H7 (cell line): ENCODE data around the gene TNFRSF4. TPM values are rescaled to one million over a fixed set of nuclear protein-coding genes. Genes with fewer than 3 reads are reported as not detected.

Experiments used
- DNase-seq: peaks from one replicate; pipeline ENCODE4 v3.0.0; 2012
- H3K27me3 ChIP-seq: 2 replicates; pipeline ENCODE4 v1.6.0; 2011; ENCODE audit warnings: mild to moderate bottlenecking, low read length; ENCODE audit not compliant: control insufficient read depth, insufficient read depth
- H3K36me3 ChIP-seq: replicated peaks from 2 replicates; pipeline ENCODE4 v1.5.1; 2011; ENCODE audit warnings: low read length; ENCODE audit not compliant: control insufficient read depth, insufficient read depth
- H3K4me3 ChIP-seq: 2 replicates; pipeline ENCODE4 v1.5.1; 2011; ENCODE audit warnings: low read depth, mild to moderate bottlenecking, control low read depth, low read length, moderate library complexity; ENCODE audit not compliant: insufficient read depth
- total RNA-seq: library from RNA; depleted of rRNA; stranded (reverse); fragments of >200 nt; shearing (Covaris generic); gene quantifications from 2 replicates; pipeline ENCODE4 v1.2.3, GENCODE V29; 2014

The TNFRSF4 gene
- total RNA-seq, 1 experiment from 2014 or later, result 0.07 TPM

DNA sequence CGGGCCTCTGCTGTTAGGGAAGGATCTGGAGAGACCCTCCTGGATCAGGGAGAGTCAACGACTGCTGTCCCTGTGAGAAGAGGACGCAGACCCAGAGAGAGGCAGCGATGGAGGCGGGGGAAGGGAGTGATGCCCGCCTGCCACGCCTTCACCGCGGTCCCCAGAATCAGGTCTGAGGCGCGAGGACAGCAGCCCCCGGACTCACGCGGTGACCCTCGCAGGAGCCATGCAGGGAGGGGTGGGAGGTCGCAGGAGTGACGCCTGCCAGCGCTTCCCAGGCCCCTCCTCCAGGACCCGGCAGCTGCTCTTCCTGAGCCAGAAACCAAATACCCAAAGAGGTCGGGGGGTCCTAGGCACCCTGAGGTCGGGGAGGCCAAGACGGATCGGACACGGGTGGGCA, 6.2 kb upstream of the TNFRSF4 start:
- H3K27me3 ChIP-seq, result no peaks in the 10 kb centered on the region
- H3K36me3 ChIP-seq, result peaks cover 9% of the 10 kb centered on the region
- no peak overlapping the region for H3K4me3 ChIP-seq
- DNase-seq, result no peak

DNA sequence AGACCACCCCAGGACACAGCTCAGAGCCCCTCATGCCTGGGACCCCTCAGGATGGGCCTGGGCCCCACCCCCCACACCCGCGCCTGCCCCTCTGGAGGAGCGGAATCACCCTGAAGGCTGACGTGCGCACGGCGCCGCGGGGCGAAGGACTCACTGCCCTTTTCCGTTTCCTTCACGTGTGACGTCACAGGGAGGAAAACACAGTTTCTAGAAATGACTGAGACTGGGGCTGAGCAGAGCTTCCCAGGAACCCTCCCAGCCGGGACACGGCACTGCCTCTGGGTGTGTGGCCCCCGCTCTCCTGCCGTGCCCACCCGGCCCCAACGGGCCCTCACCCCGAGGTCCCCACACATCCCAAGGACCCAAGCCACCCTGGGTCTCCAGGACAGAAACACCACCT, 5.4 kb upstream of the TNFRSF4 start:
- Histone ChIP-seq H3K4me3 (no peak overlapping the region), H3K36me3 (peaks cover 9% of the 10 kb centered on the region), H3K27me3 (no peaks in the 10 kb centered on the region)
- no peak for DNase-seq

DNA sequence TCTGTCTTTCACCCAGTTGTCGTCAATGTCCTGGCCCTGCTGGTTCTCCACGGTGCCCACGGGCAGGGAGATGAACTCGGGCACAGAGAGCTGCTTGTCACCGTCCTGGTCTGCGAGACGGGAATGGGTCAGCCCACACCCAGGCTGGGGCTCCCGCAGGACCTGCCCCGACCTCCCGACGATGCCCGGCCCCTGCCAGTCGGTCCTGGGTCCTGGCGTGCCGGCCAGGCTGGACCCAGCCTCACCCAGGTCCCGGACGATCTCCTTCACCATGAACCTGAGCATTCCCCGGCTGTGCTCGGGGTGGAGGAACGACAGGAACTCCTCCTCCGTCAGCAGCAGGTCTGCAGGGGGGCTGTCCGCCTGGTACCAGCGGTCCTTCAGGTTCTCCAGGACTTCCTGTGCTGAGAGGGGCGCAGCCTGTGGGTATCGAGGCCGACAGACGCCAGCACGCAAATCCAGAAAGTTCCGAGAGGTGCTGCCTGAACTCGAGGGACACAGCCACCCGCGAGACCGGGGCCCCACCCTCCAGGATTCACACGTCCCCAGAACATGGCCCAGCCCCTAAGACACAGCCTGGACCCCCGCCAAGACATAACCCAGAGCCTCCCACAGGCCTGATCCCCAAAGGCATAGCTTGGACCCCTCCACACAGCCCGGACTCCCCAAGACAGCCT, 4.7 kb upstream of the TNFRSF4 start:
- H3K36me3 ChIP-seq, result peaks cover 9% of the 10 kb centered on the region
- H3K4me3 ChIP-seq, result no peak overlapping the region
- DNase-seq, result no peak
- no peaks in the 10 kb centered on the region for H3K27me3 ChIP-seq

DNA sequence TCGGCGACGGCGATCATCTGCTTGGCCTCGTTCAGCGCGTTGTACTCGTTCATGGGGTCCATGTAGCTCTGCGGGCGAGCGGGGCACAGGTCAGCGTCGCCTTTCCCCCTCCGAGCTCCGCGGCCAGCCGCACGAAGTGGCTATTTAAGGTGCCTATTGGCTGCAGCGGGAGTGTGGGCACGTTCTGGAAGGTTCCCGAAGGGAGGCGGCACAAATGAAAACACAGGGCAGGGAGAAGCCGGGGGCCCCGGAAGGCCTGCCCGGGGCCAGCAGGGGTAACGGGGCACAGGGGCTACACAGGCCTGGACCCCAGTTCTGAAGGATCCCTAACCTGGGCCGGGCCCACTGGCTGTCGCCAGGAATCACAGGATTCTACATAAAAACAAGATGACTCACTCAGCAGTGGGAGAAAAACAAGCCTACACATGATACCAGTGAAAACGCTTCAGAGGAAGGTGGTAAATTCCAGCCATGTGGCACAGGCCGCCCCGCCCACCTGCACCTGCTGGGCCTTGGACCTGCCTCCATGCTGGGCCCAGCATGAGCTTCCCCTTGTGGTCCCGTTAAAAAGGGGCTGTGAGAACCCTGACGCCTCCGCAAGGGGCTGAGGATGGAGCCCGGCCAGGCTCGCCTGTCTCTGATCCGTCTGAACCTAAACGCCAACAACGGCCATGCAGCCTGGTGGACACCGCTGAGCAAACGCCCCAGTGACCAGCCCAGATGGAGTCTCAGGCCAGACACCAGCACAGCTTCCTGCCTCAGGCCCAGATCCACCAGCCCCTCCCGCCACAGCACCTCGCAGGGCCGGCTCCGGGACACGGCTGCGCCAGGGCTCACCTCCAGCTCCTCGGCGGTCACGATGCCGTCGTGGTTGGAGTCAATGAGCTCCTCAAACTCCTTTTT, 3.9 kb upstream of the TNFRSF4 start:
- H3K27me3 ChIP-seq, result no peaks in the 10 kb centered on the region
- H3K4me3 ChIP-seq, result no peak overlapping the region
- H3K36me3 ChIP-seq, result peaks cover 5% of the 10 kb centered on the region
- DNase-seq, result no peak

DNA sequence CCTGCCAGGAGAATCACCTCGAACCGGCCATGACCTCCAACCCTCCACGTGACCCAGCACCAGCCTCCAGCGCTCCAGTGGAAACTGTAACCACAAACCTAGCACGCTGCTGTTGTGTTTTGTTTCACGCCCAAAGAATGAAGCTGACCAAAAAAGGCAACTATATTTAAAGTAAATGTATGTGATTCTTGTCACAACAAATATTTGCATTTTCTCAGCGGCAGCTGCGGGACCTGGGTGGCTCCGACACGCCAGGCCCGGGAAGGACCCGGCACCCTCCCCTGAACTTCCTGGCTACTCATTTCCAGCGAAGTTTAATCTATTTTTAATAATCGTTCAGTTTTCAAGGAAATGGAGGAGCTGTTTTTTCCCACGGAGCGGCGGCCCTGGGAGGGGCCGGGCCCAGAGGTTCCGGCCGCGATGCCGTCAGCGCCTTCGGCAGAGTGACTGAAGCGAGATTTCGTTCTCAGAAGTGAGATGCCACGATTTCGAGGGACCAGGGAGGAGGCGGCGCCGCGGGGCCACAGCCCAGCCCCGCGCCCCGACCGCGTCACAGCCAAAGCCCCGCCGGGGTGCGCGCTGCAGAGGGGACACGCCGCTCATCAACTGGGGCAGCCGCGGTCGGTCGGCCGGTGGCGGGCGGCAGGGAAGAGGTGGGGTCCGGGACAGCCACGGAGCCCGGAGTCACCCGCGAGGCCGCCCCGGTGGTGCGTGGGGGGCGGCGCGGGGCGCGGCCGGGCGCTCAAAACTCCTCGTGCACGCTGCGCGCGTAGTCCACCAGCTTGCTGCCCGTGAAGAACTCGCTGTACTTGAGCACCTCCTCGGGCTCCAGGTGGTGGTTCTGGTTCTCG, 3.0 kb upstream of the TNFRSF4 start:
- DNase-seq, result no peak
- no peaks in the 10 kb centered on the region; the same call in none of the 2 replicates for H3K36me3 ChIP-seq
- H3K27me3 ChIP-seq, result no peaks in the 10 kb centered on the region
- H3K4me3 ChIP-seq, result no peak overlapping the region

DNA sequence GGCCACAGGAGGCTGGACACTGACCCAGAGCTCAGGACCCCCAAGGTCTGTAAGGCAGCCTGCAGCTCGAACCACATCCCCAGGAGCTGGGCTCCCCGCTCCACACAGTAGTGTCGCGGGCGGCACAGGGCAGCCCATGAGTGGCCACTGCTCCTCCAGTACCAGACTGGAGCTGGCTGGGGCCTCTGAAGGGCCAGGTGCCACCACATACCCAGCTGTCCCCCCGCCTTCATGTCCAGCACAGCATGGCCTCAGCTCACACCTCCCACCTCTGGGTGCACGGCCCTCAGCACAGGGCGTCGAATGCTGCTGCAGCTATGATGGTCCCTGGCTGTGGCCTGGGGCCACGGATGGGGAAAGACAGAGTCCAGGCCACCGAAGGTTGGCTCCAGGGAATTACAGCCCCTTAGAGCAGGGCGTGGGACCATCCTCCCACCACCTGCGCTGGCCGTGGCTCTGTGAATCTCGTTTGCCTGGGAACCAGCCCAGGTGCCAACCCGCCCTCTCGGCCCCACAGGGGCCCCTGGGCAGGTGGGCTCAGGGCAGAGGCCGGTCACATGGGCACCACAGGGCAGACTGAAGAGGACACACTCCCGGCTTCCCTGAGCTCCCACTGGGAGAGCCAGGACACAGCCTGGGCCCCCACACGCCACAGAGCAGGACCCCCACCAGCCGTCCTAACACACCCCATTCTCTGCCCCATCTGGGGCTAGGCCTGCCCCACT, 2.1 kb upstream of the TNFRSF4 start:
- Histone ChIP-seq H3K4me3 (no peak overlapping the region), H3K36me3 (no peaks in the 10 kb centered on the region; the same call in none of the 2 replicates), H3K27me3 (no peaks in the 10 kb centered on the region)
- no peak for DNase-seq

DNA sequence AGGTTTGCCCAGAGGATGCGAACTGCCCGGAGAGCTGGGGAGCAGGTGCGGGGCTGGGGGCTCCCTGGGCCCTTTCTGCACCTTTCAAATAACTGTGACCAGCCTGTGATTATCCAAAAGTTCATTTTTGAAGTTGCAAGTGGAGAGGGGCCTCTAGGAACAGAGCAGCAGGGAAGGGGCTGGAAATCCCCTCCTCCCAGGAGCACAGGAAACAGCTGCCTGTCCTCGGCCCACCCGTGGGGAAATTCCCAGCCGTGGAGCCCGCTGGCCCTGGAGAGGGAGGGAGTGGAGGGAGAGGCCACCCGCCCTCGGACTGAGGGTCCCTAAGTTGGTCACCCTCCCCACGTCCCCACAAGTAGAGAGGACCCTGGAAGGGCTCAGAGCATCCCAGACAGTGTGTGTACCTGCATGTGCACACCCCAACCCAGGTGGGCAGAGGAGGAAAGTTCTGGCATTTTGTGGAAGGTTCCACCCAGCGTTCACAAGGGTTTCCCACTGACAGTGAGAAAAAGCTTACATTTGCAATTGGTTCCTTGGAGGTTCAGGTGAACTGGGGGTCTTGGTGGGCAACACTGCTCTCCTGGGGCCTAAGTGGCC, 1.2 kb upstream of the TNFRSF4 start:
- H3K4me3 ChIP-seq, result no peak overlapping the region
- DNase-seq, result no peak
- H3K36me3 ChIP-seq, result no peaks in the 10 kb centered on the region; the same call in none of the 2 replicates

DNA sequence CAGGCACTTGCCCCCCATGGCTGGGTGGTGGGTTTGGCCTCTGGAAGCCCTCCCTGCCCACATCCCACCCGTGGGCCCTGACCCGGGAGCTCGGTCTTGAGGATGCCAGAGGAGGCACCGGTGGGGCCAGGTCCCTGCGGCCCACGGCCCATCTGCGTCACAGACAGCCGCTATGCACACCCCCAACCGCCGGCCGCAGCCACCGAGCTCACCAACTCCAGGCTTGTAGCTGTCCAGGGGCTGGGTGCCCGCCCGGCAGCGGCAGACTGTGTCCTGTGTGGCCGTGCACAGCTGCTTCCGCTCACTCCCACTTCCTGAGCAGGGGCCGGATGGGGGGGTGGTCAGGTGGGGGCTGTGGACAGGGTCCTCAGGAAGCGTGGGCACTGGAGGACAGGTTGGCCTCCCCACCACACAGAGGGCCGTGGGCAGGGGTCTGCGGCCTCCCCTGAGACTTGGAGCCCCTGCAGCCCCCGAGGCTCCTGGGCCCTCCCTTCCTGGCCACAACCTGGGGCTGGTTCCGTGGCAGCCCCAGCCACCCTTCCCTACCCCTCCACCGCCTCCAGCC, 1.1 kb downstream of the TNFRSF4 start:
- Histone ChIP-seq H3K27me3 (no peaks in the 10 kb centered on the region), H3K36me3 (no peaks in the 10 kb centered on the region; the same call in none of the 2 replicates), H3K4me3 (no peak overlapping the region)
- peak; percentile 71 for DNase-seq

More for the DNA sequence above, 1.2 kb upstream of the TNFRSF4 start:
- no peaks in the 10 kb centered on the region for H3K27me3 ChIP-seq

DNA sequence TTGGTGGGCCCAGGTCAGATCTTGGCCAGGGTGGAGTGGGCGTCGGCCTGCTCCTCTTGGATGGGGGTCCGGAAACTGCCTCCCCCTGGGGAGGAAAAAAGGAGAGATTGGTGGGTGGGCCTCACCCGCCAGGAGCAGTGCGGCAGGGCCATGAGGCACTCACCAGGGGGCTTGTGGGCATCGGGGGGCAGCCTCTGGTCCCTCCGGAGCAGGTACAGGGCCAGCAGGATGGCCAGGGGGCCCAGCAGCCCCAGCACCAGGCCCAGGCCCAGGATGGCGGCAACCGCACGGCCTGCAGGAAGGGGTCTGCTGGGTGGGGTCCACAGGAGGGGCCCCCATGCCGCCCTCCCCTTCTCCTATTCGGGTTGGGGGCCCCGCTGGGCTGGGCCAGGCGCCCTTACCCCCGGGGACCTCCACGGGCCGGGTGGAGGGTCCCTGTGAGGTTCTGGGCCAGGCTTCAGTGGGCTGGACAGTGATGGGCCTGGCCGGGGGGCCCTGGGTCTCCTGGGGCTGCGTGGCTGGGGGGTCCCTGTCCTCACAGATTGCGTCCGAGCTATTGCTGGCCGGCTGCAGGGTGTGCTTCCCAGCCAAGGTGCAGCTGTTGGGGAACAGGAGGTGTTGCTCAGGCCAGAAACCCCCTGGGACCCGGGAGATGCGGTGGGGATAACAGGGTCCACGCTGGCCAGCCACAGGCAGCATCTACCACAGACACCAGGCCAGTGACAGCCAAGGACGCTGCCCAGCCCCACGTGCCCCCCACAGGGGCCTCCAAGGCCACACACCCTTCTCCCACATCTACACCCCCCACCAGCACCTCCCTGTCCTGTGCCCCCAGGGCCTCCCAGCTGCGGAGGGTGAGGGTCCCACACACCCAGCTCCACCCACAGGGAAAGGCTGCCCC, 2.2 kb downstream of the TNFRSF4 start:
- Histone ChIP-seq H3K27me3 (peaks cover under 1% of the 10 kb centered on the region; the same call in 1 of the 2 replicates), H3K4me3 (no peak overlapping the region), H3K36me3 (no peaks in the 10 kb centered on the region)
- DNase-seq, result peak; percentile 70

DNA sequence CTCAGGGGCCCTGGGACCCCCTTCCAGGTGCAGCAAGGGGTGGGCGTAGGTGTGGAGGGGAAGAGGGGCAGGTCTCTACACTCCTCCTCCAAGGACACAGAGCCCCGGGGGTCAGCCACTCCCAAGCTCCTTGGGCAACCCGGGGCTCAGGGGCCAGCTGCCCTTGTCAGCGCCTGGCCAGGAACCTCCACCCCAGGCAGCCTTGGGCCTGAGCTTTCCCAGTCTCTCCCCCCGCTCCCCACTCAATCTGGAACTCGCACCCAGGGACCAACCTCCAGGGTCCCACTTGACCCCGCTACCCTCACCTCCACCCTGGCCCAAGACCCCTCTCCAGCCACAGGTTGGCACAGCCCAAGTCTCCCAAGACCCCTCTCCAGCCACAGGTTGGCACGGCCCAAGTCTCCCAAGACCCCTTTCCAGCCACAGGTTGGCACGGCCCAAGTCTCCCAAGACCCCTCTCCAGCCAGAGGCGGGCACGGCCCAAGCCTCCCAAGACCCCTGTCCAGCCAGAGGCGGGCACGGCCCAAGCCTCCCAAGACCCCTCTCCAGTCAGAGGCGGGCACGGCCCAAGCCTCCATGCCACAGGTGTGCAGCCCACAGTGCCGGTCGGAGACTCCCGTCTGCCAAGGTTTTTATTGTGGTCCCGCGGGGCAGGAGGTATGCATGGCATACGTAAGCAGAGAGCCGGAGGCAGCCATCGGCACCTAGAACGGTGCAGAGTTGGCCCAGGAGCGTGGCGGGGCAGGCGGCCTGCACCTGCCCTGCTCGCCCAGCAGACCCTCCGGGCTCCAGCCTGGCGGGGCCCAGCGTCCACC, 3.0 kb downstream of the TNFRSF4 start:
- H3K27me3 ChIP-seq, result peaks cover 3% of the 10 kb centered on the region; the same call in 1 of the 2 replicates
- DNase-seq, result peak; percentile 71
- H3K4me3 ChIP-seq, result no peak overlapping the region
- no peaks in the 10 kb centered on the region for H3K36me3 ChIP-seq

DNA sequence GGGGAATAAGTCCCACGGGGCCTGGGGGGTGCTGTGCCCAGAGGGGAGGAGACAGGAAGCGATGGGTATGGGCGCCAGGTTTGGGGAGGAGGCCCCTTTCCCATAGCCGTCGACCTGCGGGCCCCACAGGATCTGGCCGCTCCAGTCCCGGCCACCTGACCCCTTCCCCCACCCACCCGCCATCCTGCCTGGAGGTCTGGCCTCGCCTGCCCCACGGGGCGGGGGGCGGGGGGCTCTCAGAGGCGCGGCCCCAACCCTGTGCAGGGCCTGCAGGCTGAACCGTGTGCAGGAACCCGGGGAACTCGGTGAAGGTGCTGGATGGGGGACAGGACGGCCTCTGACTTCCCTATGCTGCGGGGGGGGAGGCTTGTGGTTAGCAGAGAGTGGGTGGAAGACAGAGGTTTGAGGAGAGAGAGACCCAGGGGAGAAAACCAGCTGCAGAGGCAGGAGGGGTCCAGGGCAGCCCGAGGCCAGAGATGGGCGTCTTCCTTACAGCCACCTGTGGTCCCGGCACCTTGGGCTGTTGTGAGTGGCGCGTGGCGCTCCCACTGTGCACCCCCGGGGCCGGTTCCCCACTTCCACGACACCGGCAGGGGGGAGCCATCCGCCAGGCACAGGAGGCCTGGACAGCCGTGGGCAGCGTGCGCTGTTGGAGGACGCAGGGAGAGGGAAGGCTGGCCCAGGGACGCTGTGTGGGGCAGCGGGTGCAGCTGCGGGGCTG, 5.1 kb downstream of the TNFRSF4 start:
- H3K27me3 ChIP-seq, result peaks cover 3% of the 10 kb centered on the region; the same call in 1 of the 2 replicates
- no peaks in the 10 kb centered on the region for H3K36me3 ChIP-seq
- peak; percentile 78 for DNase-seq
- no peak overlapping the region for H3K4me3 ChIP-seq
